ENCODE results near the gene LSR.
"Not testable (repeated sequence)": the region's sequence is repeated elsewhere in the genome, so short reads cannot be mapped to it uniquely, and the experiment has no call there.

The LSR gene

DNA sequence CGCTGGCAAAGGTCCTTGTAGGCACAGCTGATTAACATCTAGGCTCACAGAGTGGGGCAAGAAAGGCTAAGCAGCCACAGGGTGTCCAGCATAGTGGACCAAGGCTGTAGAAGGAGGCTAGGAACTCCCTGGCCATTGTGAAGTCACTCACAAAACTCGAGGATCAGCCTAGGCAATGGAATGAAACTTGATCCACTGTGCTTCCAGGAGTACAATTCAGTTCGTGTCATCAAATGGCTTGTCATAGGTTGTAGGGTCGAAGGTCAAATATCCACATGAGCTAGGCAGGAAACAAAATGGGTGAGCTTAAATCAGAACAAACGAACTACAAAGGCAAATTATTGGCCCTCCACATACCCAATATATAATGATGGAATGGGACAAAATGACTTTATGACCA lies 15.9 kb upstream of the LSR start:
- no peaks in the 10 kb centered on the region for H3K27me3 ChIP-seq (ENCODE audit: low read depth, low read length)
- no peak overlapping the region for H3K4me3 ChIP-seq (ENCODE audit: low read depth in 1 of 2, low read length in 2 of 2)
- no peak overlapping the region for H3K27ac ChIP-seq (ENCODE audit: low read length)
- no peaks in the 10 kb centered on the region for H3K36me3 ChIP-seq (ENCODE audit: control insufficient read depth in 1 of 2, insufficient read depth in 2 of 2, low read length in 2 of 2)
- H3K4me1 ChIP-seq (ENCODE audit: control insufficient read depth in 1 of 2, insufficient read depth in 2 of 2, low read length in 2 of 2), result no peaks in the 10 kb centered on the region
- no peaks in the 10 kb centered on the region for H3K9me3 ChIP-seq (ENCODE audit: control insufficient read depth in 1 of 2, low read length in 2 of 2)

DNA sequence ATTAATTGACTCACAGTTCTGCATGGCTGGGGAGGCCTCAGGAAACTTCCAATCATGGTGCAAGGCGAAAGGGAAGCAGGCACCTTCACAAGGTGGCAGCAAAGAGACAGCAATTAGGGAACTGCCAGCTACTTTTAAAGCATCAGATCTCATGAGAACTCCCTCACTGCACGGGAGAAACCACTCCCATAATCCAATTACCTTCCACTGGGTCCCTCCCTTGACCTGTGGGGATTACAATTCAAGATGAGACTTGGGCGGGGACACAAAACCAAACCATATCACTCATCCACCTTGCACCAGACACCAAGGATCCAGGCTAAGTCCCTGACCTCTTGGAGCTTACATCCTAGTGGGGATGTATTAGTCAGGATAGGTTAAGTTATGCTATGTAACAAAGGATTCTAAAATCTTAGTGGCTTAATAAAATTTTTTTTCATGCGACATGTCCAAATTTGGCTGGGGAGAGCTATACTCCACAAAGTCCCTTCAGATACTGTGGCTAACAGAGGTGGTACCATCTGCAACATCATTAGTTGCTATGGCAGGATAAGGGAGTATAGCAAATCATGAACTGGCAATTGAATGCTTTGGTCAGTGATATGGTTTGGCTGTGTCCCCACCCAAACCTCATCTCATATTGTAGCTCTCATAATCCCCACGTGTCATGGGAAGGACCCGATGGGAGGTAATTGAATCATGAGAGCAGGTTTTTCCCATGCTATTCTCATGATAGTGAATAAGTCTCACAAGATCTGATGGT lies 12.0 kb upstream of the LSR start:
- peaks cover 10% of the 10 kb centered on the region in 2 donors for H3K9me3 ChIP-seq (ENCODE audit: control insufficient read depth in 1 of 2, low read length in 2 of 2)
- H3K4me1 ChIP-seq (ENCODE audit: control insufficient read depth in 1 of 2, insufficient read depth in 2 of 2, low read length in 2 of 2), result no peaks in the 10 kb centered on the region
- H3K27me3 ChIP-seq (ENCODE audit: low read depth, low read length), result no peaks in the 10 kb centered on the region
- no peak overlapping the region for H3K4me3 ChIP-seq (ENCODE audit: low read depth in 1 of 2, low read length in 2 of 2)
- no peak overlapping the region for H3K27ac ChIP-seq (ENCODE audit: low read length)
- H3K36me3 ChIP-seq (ENCODE audit: control insufficient read depth in 1 of 2, insufficient read depth in 2 of 2, low read length in 2 of 2), result no peaks in the 10 kb centered on the region

DNA sequence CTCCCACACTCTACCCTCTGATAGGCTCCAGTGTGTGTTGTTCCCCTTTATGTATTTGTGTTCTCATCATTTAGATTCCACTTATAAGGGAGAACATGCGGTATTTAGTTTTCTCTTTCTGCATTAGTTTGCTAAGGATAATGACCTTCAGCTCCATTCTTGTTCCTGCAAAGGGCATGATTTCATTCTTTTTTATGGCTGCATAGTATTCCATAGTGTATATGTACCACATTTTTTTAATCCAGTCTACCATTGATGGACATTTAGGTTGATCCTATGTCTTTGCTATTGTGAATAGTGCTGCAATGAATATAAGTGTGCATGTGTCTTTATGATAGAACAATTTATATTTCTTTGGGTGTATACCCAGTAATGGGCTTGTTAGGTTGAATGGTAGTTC lies 9.2 kb upstream of the LSR start:
- peaks cover 10 to 12% of the 10 kb centered on the region in 2 donors for H3K9me3 ChIP-seq (ENCODE audit: control insufficient read depth in 1 of 2, low read length in 2 of 2)
- H3K27me3 ChIP-seq (ENCODE audit: low read depth, low read length); H3K36me3 ChIP-seq (ENCODE audit: control insufficient read depth in 1 of 2, insufficient read depth in 2 of 2, low read length in 2 of 2); H3K4me1 ChIP-seq (ENCODE audit: control insufficient read depth in 1 of 2, insufficient read depth in 2 of 2, low read length in 2 of 2); H3K27ac ChIP-seq (ENCODE audit: low read length); H3K4me3 ChIP-seq (ENCODE audit: low read depth in 1 of 2, low read length in 2 of 2): not testable (repeated sequence)

DNA sequence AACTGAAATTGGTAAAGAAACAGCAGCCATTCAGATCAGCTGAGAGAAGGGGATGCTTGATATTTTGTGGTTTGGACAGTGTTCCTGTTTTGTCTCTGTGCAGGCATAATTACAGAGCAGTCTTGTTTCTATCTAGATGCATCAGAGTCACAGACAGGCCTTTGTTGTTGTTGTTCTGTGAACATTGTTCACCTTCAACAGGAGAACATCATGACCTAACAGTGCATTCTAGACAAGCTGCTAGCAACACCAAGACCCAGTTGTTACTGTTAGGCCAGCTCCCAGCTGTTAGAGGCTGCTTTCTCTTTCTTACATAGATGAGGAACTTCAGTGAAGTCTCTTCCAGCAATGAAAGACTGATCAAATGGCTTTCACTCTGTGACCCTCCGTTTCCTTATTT lies 8.5 kb upstream of the LSR start:
- Histone ChIP-seq H3K4me1 (ENCODE audit: control insufficient read depth in 1 of 2, insufficient read depth in 2 of 2, low read length in 2 of 2) (no peaks in the 10 kb centered on the region), H3K9me3 (ENCODE audit: control insufficient read depth in 1 of 2, low read length in 2 of 2) (peaks cover 10 to 12% of the 10 kb centered on the region in 2 donors), H3K27me3 (ENCODE audit: low read depth, low read length) (no peaks in the 10 kb centered on the region), H3K36me3 (ENCODE audit: control insufficient read depth in 1 of 2, insufficient read depth in 2 of 2, low read length in 2 of 2) (no peaks in the 10 kb centered on the region), H3K27ac (ENCODE audit: low read length) (no peak overlapping the region), H3K4me3 (ENCODE audit: low read depth in 1 of 2, low read length in 2 of 2) (no peak overlapping the region)

DNA sequence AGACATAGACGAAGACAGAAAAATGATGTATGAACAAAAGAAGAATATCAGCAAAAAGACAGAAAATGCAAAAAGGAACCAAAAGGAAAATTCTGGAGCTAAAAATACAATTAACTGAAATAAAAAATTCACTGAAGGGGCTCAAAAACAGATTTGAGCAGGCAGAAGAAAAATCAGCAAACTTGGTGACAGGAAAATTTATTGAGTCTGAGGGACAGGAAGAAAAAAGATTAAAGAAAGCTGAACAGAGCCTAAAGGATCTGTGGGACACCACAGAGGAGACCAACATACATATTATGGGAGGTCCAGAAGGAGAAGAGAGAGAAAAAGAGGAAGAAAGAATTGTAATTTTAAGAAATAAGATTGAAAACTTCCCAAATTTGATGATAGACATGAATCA lies 7.4 kb upstream of the LSR start:
- Histone ChIP-seq H3K27ac (ENCODE audit: low read length) (no peak overlapping the region), H3K9me3 (ENCODE audit: control insufficient read depth in 1 of 2, low read length in 2 of 2) (peaks cover 10 to 12% of the 10 kb centered on the region in 2 donors), H3K4me3 (ENCODE audit: low read depth in 1 of 2, low read length in 2 of 2) (no peak overlapping the region), H3K36me3 (ENCODE audit: control insufficient read depth in 1 of 2, insufficient read depth in 2 of 2, low read length in 2 of 2) (no peaks in the 10 kb centered on the region), H3K27me3 (ENCODE audit: low read depth, low read length) (no peaks in the 10 kb centered on the region), H3K4me1 (ENCODE audit: control insufficient read depth in 1 of 2, insufficient read depth in 2 of 2, low read length in 2 of 2) (no peaks in the 10 kb centered on the region)

DNA sequence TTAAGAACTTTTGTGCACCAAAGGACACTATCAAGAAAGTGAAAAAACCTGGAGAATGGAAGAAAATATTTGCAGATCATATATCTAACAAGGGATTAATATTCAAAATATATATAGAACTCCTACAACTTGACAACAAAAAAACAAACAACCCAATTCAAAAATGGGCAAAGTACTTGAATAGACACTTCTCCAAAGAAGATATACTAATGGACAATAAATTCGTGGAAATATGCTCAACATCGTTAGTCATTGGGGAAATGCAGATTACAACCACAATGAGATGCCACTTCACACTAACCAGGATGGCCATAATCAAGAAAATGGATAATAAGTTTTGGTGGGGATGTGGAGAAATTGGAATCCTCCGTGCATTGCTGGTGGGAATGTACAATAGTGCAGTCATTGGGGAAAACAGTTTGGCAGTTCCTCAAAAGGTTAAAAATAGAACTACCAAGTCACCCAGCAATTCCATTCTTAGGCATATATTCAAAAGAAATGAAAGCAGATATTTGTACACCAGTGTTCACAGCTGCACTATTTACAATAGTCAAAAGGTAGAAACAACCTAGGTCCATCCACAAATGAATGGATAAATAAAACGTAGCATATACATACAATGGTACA lies 2.2 kb upstream of the LSR start:
- Histone ChIP-seq H3K9me3 (ENCODE audit: control insufficient read depth in 1 of 2, low read length in 2 of 2) (peaks cover 3 to 4% of the 10 kb centered on the region in 2 donors), H3K4me3 (ENCODE audit: low read depth in 1 of 2, low read length in 2 of 2) (no peak overlapping the region), H3K36me3 (ENCODE audit: control insufficient read depth in 1 of 2, insufficient read depth in 2 of 2, low read length in 2 of 2) (no peaks in the 10 kb centered on the region), H3K27ac (ENCODE audit: low read length) (no peak overlapping the region), H3K4me1 (ENCODE audit: control insufficient read depth in 1 of 2, insufficient read depth in 2 of 2, low read length in 2 of 2) (peaks cover 0 to 15% of the 10 kb centered on the region in 2 donors), H3K27me3 (ENCODE audit: low read depth, low read length) (peaks cover 7% of the 10 kb centered on the region)

DNA sequence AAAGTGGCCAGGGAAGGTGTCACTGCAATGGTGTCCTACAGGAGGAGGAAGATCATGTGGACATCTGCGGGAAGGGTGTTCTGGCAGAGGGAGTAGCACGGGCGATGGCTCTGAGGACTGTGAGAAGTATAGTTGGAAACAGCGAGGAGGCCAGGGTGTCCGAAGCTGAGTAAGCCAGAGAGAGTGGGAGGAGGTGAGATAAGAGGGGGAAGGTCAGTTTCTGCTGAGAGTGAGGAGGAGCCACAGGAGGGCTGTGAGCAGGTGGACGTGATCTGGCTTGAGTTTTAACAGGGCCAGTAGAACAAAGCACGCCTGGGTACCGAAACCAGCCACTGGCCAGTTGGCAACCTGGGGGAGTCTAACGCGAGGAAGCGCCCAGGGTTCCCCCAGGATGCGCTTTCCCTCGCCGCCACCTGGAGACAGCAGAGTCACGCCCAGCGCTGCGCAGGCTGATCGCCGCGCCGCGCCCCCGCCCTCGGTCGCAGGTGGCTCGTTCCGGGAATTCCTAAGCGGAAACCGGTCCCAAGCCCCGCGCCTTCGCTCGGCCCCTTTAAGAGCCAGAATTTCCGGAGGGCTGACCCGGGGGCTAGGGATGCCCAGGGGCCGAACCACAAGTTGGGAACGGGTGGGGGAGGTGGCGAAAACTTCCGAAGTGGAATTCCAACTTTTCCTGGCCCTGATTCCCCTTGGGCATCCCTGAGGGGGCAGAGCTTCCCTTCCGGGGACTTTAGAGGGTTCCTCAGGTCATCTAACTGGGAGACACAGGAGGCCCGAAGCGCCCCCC lies 1.1 kb upstream of the LSR start:
- no peaks in the 10 kb centered on the region for H3K9me3 ChIP-seq (ENCODE audit: control insufficient read depth in 1 of 2, low read length in 2 of 2)
- peaks cover 7% of the 10 kb centered on the region for H3K27me3 ChIP-seq (ENCODE audit: low read depth, low read length)
- peak overlapping the region; percentile 54 to 56 for H3K4me3 ChIP-seq (ENCODE audit: low read depth in 1 of 2, low read length in 2 of 2)
- H3K4me1 ChIP-seq (ENCODE audit: control insufficient read depth in 1 of 2, insufficient read depth in 2 of 2, low read length in 2 of 2), result peaks cover 0 to 15% of the 10 kb centered on the region in 2 donors
- H3K36me3 ChIP-seq (ENCODE audit: control insufficient read depth in 1 of 2, insufficient read depth in 2 of 2, low read length in 2 of 2), result no peaks in the 10 kb centered on the region
- peak overlapping the region; percentile 75 for H3K27ac ChIP-seq (ENCODE audit: low read length)

DNA sequence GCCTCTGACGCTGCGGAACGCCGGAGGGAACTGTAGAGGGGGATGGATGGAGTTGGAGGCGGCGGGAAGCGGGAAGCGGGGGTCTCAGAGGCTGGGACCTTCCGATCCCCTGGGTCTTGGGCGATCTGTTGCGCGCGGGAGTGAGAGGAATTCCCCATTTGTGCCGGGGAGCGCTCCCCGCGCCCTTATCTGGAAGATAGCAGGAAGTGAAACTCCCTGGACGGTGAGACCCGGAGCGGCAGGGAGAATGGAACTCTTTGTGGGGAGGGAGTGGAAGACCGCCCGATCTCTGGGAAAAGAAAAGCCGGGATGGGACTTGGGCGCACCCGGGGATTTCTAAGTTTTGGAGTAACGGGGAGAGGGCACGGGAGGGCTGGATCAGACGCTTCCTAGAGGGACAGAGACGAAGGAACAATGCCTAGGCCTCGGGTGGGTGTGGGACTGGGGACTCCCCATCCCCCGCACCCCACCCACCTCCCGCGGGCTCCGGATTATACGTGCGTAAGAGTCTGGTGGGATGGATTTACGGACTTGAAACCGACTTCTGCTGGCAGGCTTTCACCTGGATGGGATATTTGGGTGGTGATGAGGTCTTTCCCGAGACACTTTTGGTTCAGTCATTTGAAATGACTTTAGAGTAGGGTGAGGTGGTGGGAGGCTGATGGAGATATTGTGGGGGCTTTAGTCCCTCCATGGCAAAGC lies 495 bp downstream of the LSR start:
- H3K27me3 ChIP-seq (ENCODE audit: low read depth, low read length), result peaks cover 7% of the 10 kb centered on the region
- peak overlapping the region; percentile 54 to 56 for H3K4me3 ChIP-seq (ENCODE audit: low read depth in 1 of 2, low read length in 2 of 2)
- no peak overlapping the region for H3K27ac ChIP-seq (ENCODE audit: low read length)
- H3K9me3 ChIP-seq (ENCODE audit: control insufficient read depth in 1 of 2, low read length in 2 of 2), result no peaks in the 10 kb centered on the region
- no peaks in the 10 kb centered on the region for H3K36me3 ChIP-seq (ENCODE audit: control insufficient read depth in 1 of 2, insufficient read depth in 2 of 2, low read length in 2 of 2)
- H3K4me1 ChIP-seq (ENCODE audit: control insufficient read depth in 1 of 2, insufficient read depth in 2 of 2, low read length in 2 of 2), result peaks cover 0 to 15% of the 10 kb centered on the region in 2 donors

DNA sequence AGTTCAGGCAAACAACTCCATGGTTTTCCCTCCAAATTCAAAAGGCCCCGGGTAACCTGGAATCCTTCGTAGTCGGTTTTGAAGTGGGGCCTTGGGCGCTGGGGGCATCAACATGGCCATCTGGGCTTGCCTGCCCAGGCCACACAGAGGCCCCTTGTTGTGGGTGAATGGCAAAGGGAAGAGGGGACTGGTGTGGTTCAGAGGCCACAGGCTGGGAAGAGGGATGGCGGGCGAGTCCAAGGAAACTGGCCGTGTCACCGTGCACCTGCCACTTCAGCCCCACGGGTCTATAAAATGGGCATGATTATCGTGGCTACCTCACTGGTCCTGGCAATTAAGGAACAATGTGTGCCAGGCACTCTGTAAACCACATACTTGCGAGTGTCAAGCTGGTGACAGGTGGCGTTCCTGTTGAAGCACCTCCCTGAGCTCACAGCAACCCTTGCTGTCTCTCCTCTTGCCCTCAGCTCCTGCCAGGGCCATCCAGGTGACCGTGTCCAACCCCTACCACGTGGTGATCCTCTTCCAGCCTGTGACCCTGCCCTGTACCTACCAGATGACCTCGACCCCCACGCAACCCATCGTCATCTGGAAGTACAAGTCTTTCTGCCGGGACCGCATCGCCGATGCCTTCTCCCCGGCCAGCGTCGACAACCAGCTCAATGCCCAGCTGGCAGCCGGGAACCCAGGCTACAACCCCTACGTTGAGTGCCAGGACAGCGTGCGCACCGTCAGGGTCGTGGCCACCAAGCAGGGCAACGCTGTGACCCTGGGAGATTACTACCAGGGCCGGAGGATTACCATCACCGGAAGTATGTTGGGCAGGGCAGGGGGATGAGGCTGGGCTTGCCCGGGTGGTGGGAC lies 1.3 kb downstream of the LSR start:
- peak overlapping the region in 1 of 2 donors; percentile 56 for H3K4me3 ChIP-seq (ENCODE audit: low read depth in 1 of 2, low read length in 2 of 2)
- no peaks in the 10 kb centered on the region for H3K36me3 ChIP-seq (ENCODE audit: control insufficient read depth in 1 of 2, insufficient read depth in 2 of 2, low read length in 2 of 2)
- peaks cover 0 to 15% of the 10 kb centered on the region in 2 donors for H3K4me1 ChIP-seq (ENCODE audit: control insufficient read depth in 1 of 2, insufficient read depth in 2 of 2, low read length in 2 of 2)
- no peaks in the 10 kb centered on the region for H3K9me3 ChIP-seq (ENCODE audit: control insufficient read depth in 1 of 2, low read length in 2 of 2)
- no peak overlapping the region for H3K27ac ChIP-seq (ENCODE audit: low read length)
- peaks cover 7% of the 10 kb centered on the region for H3K27me3 ChIP-seq (ENCODE audit: low read depth, low read length)

DNA sequence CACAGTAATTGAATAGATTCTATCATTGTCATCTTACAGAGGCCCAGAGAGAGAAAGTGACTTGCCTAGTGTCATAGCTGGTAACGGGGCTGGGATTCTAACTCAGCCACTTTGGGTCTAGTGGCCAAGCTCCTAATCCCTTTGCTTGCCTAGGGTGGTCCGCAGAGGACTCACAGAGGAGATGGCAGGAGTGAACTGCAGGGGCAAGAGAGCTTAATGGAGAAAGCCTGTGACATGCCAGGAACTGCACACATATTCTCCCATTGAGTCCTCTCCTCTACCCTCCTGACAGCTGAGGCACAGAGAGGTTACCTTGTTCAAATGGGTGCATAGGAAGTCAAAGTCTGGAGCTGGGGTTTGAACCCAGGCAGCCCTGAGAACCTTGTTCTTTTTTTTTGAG lies 2.7 kb downstream of the LSR start:
- peaks cover 7% of the 10 kb centered on the region for H3K27me3 ChIP-seq (ENCODE audit: low read depth, low read length)
- peaks cover 0 to 15% of the 10 kb centered on the region in 2 donors for H3K4me1 ChIP-seq (ENCODE audit: control insufficient read depth in 1 of 2, insufficient read depth in 2 of 2, low read length in 2 of 2)
- H3K36me3 ChIP-seq (ENCODE audit: control insufficient read depth in 1 of 2, insufficient read depth in 2 of 2, low read length in 2 of 2), result no peaks in the 10 kb centered on the region
- no peak overlapping the region for H3K4me3 ChIP-seq (ENCODE audit: low read depth in 1 of 2, low read length in 2 of 2)
- H3K27ac ChIP-seq (ENCODE audit: low read length), result no peak overlapping the region
- H3K9me3 ChIP-seq (ENCODE audit: control insufficient read depth in 1 of 2, low read length in 2 of 2), result no peaks in the 10 kb centered on the region
